Neural cell (in vitro differentiated cells): ENCODE measurements around the gene SLC6A1. TPM values are rescaled to one million over a fixed set of nuclear protein-coding genes. Genes with fewer than 3 reads are reported as not detected.
A peak's percentile ranks its signal among the peaks of the same experiment; 100 is the strongest.

Experiments used
- H2AFZ ChIP-seq: fragments of 200-600, 300-800 bp; sonication (generic), shearing (Covaris generic); 2 replicates; pipeline ENCODE4 v1.6.0; 2014; ENCODE audit warnings: low read depth, mild to moderate bottlenecking, antibody characterized with exemption, low read length, moderate library complexity
- H3F3A ChIP-seq: fragments of 200-600 bp; shearing (Covaris generic); 2 replicates; pipeline ENCODE4 v1.6.1; 2016; ENCODE audit warnings: mild to moderate bottlenecking, moderate library complexity, mixed read lengths, antibody characterized with exemption, low read length; ENCODE audit not compliant: insufficient read depth, poor library complexity, severe bottlenecking
- H3K27ac ChIP-seq: fragments of 200-600, 300-800 bp; sonication (generic), shearing (Covaris generic); 2 replicates; pipeline ENCODE4 v1.5.1; 2014; ENCODE audit warnings: mild to moderate bottlenecking, low read length, moderate library complexity
- H3K27me3 ChIP-seq: fragments of 300-800, 200-600 bp; sonication (generic), shearing (Covaris generic); 2 replicates; pipeline ENCODE4 v1.6.0; 2014; ENCODE audit warnings: mild to moderate bottlenecking, low read depth, low read length, moderate library complexity; ENCODE audit not compliant: insufficient read depth
- H3K36me3 ChIP-seq: fragments of 300-800, 200-600 bp; sonication (generic), shearing (Covaris generic); 2 replicates; pipeline ENCODE4 v1.5.1; 2014; ENCODE audit warnings: mild to moderate bottlenecking, antibody characterized with exemption, low read length, moderate library complexity; ENCODE audit not compliant: insufficient read depth
- H3K4me2 ChIP-seq: fragments of 300-800, 200-600 bp; sonication (generic), shearing (Covaris generic); 2 replicates; pipeline ENCODE4 v1.6.0; 2014; ENCODE audit warnings: mild to moderate bottlenecking, low read length
- H3K4me3 ChIP-seq: fragments of 300-800, 200-600 bp; sonication (generic), shearing (Covaris generic); 2 replicates; pipeline ENCODE4 v1.5.1; 2014; ENCODE audit warnings: mild to moderate bottlenecking, low read length, moderate library complexity
- H3K79me2 ChIP-seq: fragments of 200-600 bp; shearing (Covaris generic); replicated peaks from 2 replicates; pipeline ENCODE4 v1.6.0; 2014; ENCODE audit warnings: mild to moderate bottlenecking, low read length, moderate library complexity; ENCODE audit not compliant: insufficient read depth
- H3K9ac ChIP-seq: fragments of 300-800, 200-600 bp; sonication (generic), shearing (Covaris generic); 2 replicates; pipeline ENCODE4 v1.6.1; 2016; ENCODE audit warnings: mild to moderate bottlenecking, low read length, mixed read lengths
- H3K9me2 ChIP-seq: fragments of 200-600 bp; shearing (Covaris generic); 2 replicates; pipeline ENCODE4 v1.6.1; 2016; ENCODE audit warnings: mild to moderate bottlenecking, low read length, mixed read lengths; ENCODE audit not compliant: insufficient read depth
- H3K9me3 ChIP-seq: fragments of 200-600, 300-800 bp; sonication (generic), shearing (Covaris generic); 2 replicates; pipeline ENCODE4 v1.6.1; 2016; ENCODE audit warnings: mild to moderate bottlenecking, mixed run types, low read length, moderate library complexity, mixed read lengths
- H4K20me1 ChIP-seq: fragments of 200-600 bp; shearing (Covaris generic); 2 replicates; pipeline ENCODE4 v1.6.1; 2016; ENCODE audit warnings: mild to moderate bottlenecking, mixed run types; ENCODE audit not compliant: insufficient read depth
- CTCF ChIP-seq: fragments of 450-650 bp; IDR thresholded peaks from 2 replicates; pipeline ENCODE4 v1.5.1; 2014; ENCODE audit warnings: antibody characterized with exemption, mild to moderate bottlenecking, moderate library complexity; ENCODE audit not compliant: poor library complexity, severe bottlenecking
- EP300 ChIP-seq: fragments of 450-650 bp; conservative IDR thresholded peaks from 2 replicates; pipeline ENCODE4 v1.6.1; 2014; ENCODE audit warnings: antibody characterized with exemption, mild to moderate bottlenecking, moderate library complexity; ENCODE audit not compliant: poor library complexity, severe bottlenecking
- EZH2 ChIP-seq: fragments of 200-600, 300-800 bp; shearing (Covaris generic), sonication (generic); IDR thresholded peaks from 2 replicates; pipeline ENCODE4 v1.6.1; 2014; ENCODE audit warnings: antibody characterized with exemption, low read length, borderline replicate concordance, mild to moderate bottlenecking; ENCODE audit not compliant: insufficient read depth, poor library complexity, severe bottlenecking
- MXI1 ChIP-seq: fragments of 450-650 bp; conservative IDR thresholded peaks from 2 replicates; pipeline ENCODE4 v1.6.1; 2014; ENCODE audit warnings: antibody characterized with exemption, mild to moderate bottlenecking; ENCODE audit not compliant: poor library complexity, severe bottlenecking
- POLR2AphosphoS5 ChIP-seq: IDR thresholded peaks from 2 replicates; pipeline ENCODE4 v1.6.1; 2012
- RAD21 ChIP-seq: fragments of 450-650 bp; conservative IDR thresholded peaks from 2 replicates; pipeline ENCODE4 v1.6.1; 2014; ENCODE audit warnings: antibody characterized with exemption, mild to moderate bottlenecking, moderate library complexity
- REST ChIP-seq: IDR thresholded peaks from 2 replicates; pipeline ENCODE4 v1.6.1; 2012; ENCODE audit warnings: borderline replicate concordance
- SMC3 ChIP-seq: fragments of 450-650 bp; conservative IDR thresholded peaks from 2 replicates; pipeline ENCODE4 v1.6.1; 2014; ENCODE audit warnings: antibody characterized with exemption, mild to moderate bottlenecking, moderate library complexity; ENCODE audit not compliant: poor library complexity
- TAF1 ChIP-seq: IDR thresholded peaks from 2 replicates; pipeline ENCODE4 v1.6.1; 2012; ENCODE audit warnings: low read depth
- polyA plus RNA-seq: library from polyadenylated mRNA; depleted of rRNA; stranded (reverse); fragments of >200 nt; gene quantifications from 2 replicates; pipeline ENCODE4 v1.2.3, GENCODE V29; 2014

Gene SLC6A1
- polyA plus RNA-seq, 1 donor from 2014 or later = 43.2 TPM

- no peaks in the 10 kb centered on the region for H3K36me3 ChIP-seq
- no peaks in the 10 kb centered on the region for H3F3A ChIP-seq
- no peaks in the 10 kb centered on the region for H3K9me3 ChIP-seq
- H3K27ac ChIP-seq = no peak overlapping the region
- H3K9ac ChIP-seq = no peak overlapping the region
- no peaks in the 10 kb centered on the region for H3K9me2 ChIP-seq
- H3K4me2 ChIP-seq = no peak overlapping the region
- no peaks in the 10 kb centered on the region for H3K79me2 ChIP-seq
- no peak overlapping the region for H2AFZ ChIP-seq
- no peaks in the 10 kb centered on the region for H3K27me3 ChIP-seq
- H4K20me1 ChIP-seq = no peaks in the 10 kb centered on the region
- TF ChIP-seq EP300 = no peak
- TF ChIP-seq EZH2 = no peak
- peak; percentile 86 for TF ChIP-seq CTCF
- TF ChIP-seq SMC3 = peak; percentile 92
- TF ChIP-seq RAD21 = peak; percentile 84
- H3K4me3 ChIP-seq = no peak overlapping the region
Observed at GRCh38 chr3:10945683-10946287, 46.8 kb upstream of the SLC6A1 start.

- H2AFZ ChIP-seq = no peak overlapping the region
- no peaks in the 10 kb centered on the region for H3K79me2 ChIP-seq
- no peak overlapping the region for H3K9ac ChIP-seq
- H3K27ac ChIP-seq = no peak overlapping the region
- no peak overlapping the region for H3K4me3 ChIP-seq
- no peaks in the 10 kb centered on the region for H4K20me1 ChIP-seq
- H3K27me3 ChIP-seq = no peaks in the 10 kb centered on the region
- TF ChIP-seq POLR2AphosphoS5 (no peak), EP300 (no peak), MXI1 (no peak), TAF1 (no peak), EZH2 (no peak), REST (no peak), RAD21 (no peak), SMC3 (no peak), CTCF (no peak)
- no peaks in the 10 kb centered on the region for H3F3A ChIP-seq
- H3K9me3 ChIP-seq = no peaks in the 10 kb centered on the region
- H3K4me2 ChIP-seq = no peak overlapping the region
- H3K9me2 ChIP-seq = no peaks in the 10 kb centered on the region
- H3K36me3 ChIP-seq = no peaks in the 10 kb centered on the region
Observed at GRCh38 chr3:10946526-10946925, 46.0 kb upstream of the SLC6A1 start.
